GM18505 (cell line): ENCODE results near the gene GALNT11.

Source experiments
- ATAC-seq: cut with Tn5 transposase; IDR thresholded peaks from one replicate; pipeline ENCODE4 v1.9.1; 2021; ENCODE audit not compliant: unreplicated experiment
- POLR2A ChIP-seq: IDR thresholded peaks from 4 replicates; pipeline ENCODE4 v1.6.1; 2011; ENCODE audit warnings: borderline replicate concordance; ENCODE audit not compliant: insufficient read depth, insufficient read length; ENCODE audit errors: extremely low read depth

GALNT11 gene

DNA sequence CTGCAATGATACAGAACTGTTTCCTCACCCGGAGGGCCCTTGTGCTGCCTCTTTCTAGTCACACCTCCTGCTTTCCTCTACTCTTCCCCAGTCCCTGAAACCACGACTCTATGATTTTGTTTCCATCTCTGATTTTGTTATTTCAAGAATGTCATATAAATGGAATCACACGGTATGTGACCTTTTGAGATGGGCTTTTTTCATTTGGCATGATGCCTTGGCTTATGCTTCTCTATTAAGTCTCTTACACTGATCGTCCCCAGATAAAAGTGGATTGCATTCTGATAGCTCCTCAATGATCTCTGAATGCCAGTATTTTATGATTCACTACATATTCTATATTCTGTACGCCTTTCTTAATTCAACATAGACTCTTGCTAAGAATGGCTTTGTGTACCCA, 78.2 kb downstream of the GALNT11 start:
- no peak for ATAC-seq
- TF ChIP-seq POLR2A, result no peak

GRCh38 chr7:152105205-152105604, 79.7 kb downstream of the GALNT11 start:
- ATAC-seq, result no peak
- no peak for TF ChIP-seq POLR2A

DNA sequence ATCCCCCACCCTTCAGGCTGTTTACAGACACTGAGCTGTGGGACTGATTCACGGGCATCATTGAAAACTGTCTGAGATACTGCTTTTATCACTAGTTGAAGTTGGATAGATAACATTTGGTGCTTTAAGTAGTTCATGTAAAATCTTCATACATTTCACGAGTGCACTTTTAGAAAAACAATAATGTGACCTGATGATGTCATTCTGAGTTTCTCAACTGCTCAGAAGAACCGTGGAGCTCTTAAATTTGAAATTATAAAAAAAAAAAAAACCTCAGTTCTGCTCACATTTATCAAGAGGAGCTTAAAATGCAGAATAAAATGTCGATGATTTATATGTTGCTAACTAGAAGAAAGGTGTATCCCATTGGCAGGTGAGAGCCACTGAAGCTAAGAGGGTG, 81.5 kb downstream of the GALNT11 start:
- TF ChIP-seq POLR2A, result no peak
- no peak for ATAC-seq

GRCh38 chr7:152107945-152108344, 82.5 kb downstream of the GALNT11 start:
- TF ChIP-seq POLR2A, result no peak
- no peak for ATAC-seq

GRCh38 chr7:152108359-152108758, 82.9 kb downstream of the GALNT11 start:
- ATAC-seq, result no peak
- no peak for TF ChIP-seq POLR2A

- ATAC-seq, result no peak
These were observed 87.4 kb downstream of the GALNT11 start for GRCh38 chr7:152112829-152113228.

DNA sequence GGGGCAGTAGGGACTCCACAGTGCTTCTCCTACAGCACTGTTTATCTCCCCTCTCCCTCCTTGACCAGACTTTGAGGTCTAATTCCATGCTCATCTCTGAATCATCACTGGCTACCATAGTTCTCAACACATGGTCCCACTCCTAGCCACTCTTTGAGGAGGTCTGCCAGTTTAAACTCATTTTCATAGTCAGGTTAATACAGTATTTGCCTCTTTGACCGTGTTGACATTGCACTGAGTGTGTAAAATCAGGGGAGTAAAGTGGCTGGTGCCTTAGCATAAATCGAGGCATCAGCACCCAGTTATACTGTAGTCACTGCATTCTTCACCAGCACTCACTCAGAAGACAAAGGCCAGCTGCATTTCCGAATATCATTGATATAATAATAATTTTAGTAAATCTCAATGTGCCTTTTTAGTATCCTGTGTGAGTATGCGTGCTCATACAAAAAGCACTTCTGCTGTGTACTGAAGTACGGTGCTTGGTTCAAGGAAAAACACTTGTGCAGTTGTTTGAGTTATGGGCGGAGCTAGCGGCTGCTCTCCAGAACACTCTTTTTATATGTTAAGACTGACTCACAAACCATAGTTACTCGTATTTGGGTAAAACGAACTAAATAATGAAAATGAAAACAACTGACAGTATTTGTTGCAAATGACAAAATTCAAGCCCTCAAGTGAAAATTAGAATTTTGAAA, 89.7 kb downstream of the GALNT11 start:
- no peak for TF ChIP-seq POLR2A
- no peak for ATAC-seq

More at GRCh38 chr7:152112829-152113228, 87.4 kb downstream of the GALNT11 start:
- TF ChIP-seq POLR2A, result no peak

DNA sequence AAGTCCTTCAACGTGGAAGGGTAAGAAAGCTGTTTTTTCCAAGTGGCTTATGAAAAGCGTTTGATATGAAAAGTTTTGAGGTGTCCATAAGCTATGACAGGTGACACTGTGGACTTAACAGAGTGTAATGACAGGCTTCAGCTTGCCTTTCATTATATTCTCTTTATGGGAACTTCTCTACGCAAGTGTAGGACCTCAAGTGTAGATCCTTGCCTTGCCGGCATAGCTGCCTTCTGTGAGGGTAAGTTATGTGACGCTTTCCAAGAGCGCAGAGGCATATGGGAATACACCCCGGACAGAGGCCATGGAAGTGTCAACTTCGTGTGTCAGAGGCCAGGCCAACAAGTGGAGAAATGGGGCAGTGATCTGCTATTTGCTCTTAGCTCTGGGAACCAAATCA, 91.9 kb downstream of the GALNT11 start:
- no peak for ATAC-seq
- no peak for TF ChIP-seq POLR2A

- TF ChIP-seq POLR2A, result no peak
- ATAC-seq, result no peak
These were observed 94.7 kb downstream of the GALNT11 start for GRCh38 chr7:152120210-152120609.

- no peak for TF ChIP-seq POLR2A
- ATAC-seq, result no peak
These were observed 95.3 kb downstream of the GALNT11 start for GRCh38 chr7:152120776-152121175.

GRCh38 chr7:152121432-152121831, 96.0 kb downstream of the GALNT11 start:
- TF ChIP-seq POLR2A, result no peak
- no peak for ATAC-seq

DNA sequence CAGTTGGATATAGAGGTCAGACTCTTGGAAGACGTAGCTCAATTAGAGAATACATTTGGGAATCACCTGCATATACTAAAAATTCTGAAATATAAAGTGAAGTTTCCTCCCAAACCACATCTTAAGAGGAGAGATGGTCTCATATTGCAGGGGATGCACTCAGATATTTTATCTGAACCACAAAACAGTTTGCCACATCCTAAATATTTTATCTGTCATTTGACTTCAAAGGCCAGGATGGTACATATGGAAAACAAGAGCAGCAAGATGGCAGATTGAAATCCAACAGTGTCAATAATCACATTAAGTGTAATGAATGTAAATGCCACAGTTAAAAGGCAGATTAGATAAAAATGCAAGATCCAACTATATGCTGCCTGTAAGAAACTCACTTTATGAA, 97.1 kb downstream of the GALNT11 start:
- no peak for TF ChIP-seq POLR2A
- no peak for ATAC-seq

DNA sequence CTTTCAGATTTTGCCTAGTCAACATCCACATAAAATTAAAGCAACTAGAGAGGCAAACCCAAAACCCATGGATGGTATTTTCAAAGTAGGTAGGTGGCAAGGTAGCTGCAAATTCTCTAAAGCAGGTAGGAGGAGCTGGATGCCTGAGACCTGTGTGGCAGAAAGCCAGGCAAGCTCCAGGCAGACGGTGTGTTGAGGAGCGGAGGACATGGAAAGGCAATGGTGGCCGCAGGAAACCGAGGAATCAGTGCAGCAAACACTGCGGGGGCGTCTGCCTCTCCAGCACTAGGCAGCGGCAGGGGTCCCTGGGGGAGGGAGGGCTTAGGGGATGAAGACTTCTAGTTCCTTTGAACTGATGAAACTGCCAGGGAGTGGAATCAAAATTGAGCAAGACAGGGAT, 101.3 kb downstream of the GALNT11 start:
- no peak for TF ChIP-seq POLR2A
- no peak for ATAC-seq

GRCh38 chr7:152127229-152127628, 101.8 kb downstream of the GALNT11 start:
- ATAC-seq, result no peak
- TF ChIP-seq POLR2A, result no peak

DNA sequence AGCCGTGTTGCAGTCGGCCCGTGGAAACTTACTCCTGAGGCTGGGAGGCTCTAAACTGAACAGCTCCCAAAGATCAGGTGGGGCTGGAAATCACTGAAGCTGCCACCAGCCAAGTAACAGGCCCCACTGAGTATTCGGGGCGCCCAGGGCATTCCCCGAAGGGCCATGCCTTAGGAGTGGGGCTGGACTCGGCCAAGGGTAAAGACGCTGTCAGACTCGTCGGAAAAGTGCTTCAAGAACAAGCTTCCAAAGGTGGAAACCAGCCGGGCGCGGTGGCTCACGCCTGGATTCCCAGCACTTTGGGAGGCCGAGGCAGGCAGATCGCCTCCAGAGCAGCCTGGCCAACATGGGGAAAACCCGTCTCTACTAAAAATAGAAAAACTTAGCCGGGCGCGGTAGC, 102.8 kb downstream of the GALNT11 start:
- no peak for ATAC-seq

DNA sequence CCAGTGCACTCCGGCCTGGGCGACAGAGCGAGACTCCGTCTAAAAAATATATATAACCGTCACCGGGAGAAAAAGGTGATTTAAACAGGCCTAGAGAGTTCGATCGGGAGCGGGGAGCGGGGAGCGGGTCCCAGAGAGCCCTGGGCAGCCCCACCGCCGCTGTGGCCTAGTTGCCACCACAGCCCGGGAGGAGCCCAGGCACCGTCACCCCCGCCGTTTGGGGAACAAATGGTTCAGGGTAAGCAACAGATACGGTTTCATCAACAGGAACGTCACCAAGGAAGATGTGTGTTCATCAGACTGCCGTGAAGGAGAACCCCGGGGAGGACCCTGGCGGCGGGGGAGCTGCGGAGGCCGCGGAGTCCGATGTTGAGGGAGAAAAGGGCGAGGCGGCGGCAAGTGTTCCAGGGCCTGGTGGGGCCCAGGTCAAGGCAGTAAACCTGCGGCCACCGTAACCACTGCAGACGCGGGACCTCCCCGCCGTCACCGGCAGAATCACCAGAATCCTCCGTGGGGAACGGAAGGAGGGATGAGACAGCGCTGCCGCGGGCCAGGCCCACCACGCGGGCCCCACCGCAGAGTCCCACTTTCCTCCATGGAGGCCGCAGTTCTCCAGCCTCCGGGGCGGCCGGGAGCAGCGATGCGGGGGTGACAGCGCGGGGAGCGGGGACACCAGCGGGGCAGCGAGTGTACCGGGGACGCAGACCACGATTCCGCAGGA, 103.4 kb downstream of the GALNT11 start:
- no peak for ATAC-seq
- no peak for TF ChIP-seq POLR2A

More for the DNA sequence above, 102.8 kb downstream of the GALNT11 start:
- TF ChIP-seq POLR2A, result no peak
